ENCODE results near the gene CHD2. TPM values are rescaled to one million over a fixed set of nuclear protein-coding genes. Genes with fewer than 3 reads are reported as not detected.

CHD2 gene
- total and polyA plus RNA-seq, 4 donors, result 13.9 to 90.2 (median 49.4) TPM

- H3K9me3 ChIP-seq (ENCODE audit: control insufficient read depth in 4 of 4, low read length in 3 of 4), result peaks cover 0 to 4% (median 2%) of the 10 kb centered on the region in 4 donors
- no peaks in the 10 kb centered on the region for H3K4me1 ChIP-seq (ENCODE audit: control insufficient read depth in 4 of 4, insufficient read depth in 4 of 4, low read length in 3 of 4)
- TF ChIP-seq FOXA2 (IDR thresholded peaks at IDR 0.05) (no peak), SP1 (IDR thresholded peaks at IDR 0.05) (no peak), REST (IDR thresholded peaks at IDR 0.05) (no peak), JUND (IDR thresholded peaks at IDR 0.05) (no peak), MAX (IDR thresholded peaks at IDR 0.05) (no peak), HNF4G (IDR thresholded peaks at IDR 0.05) (no peak), CTCF (IDR thresholded peaks at IDR 0.05; ENCODE audit: low read depth, low read length, missing input control) (no peak), EGR1 (IDR thresholded peaks at IDR 0.05; ENCODE audit: low read depth in 2 of 2) (no peak), YY1 (IDR thresholded peaks at IDR 0.05) (no peak), GABPA (IDR thresholded peaks at IDR 0.05 in 1 of 2, conservative IDR thresholded peaks at IDR 0.05 in 1 of 2) (no peak), ZBTB33 (IDR thresholded peaks at IDR 0.05) (no peak), RAD21 (IDR thresholded peaks at IDR 0.05) (no peak), TAF1 (conservative IDR thresholded peaks at IDR 0.05) (no peak), RXRA (IDR thresholded peaks at IDR 0.05) (no peak), FOXA1 (IDR thresholded peaks at IDR 0.05) (no peak), ATF3 (IDR thresholded peaks at IDR 0.05) (no peak), NR2F2 (IDR thresholded peaks at IDR 0.05) (no peak), HNF4A (conservative IDR thresholded peaks at IDR 0.05) (no peak)
- H3K36me3 ChIP-seq (ENCODE audit: control insufficient read depth in 4 of 4, insufficient read depth in 3 of 4, low read depth in 1 of 4, low read length in 3 of 4), result no peaks in the 10 kb centered on the region
- no peaks in the 10 kb centered on the region for H3K27me3 ChIP-seq (ENCODE audit: control insufficient read depth in 4 of 4, insufficient read depth in 4 of 4, low read length in 3 of 4)
- no peak overlapping the region for H3K4me3 ChIP-seq (ENCODE audit: low read depth in 1 of 3, low read length in 3 of 3)
- 83% methylated on average over 4 of the region's 4 CpGs for WGBS
- H3K27ac ChIP-seq (ENCODE audit: low read depth in 1 of 2, low read length in 2 of 2), result no peak overlapping the region
- no peak overlapping the region for H3K9ac ChIP-seq (ENCODE audit: low read depth in 1 of 2, low read length in 2 of 2)
- DNase-seq (ENCODE audit: low spot score), result no peak
Measured at GRCh38 chr15:93046120-93046519, 146.0 kb downstream of the CHD2 start.
